ENCODE results near the gene NHEJ1. TPM values are rescaled to one million over a fixed set of nuclear protein-coding genes. Genes with fewer than 3 reads are reported as not detected.

Gene NHEJ1
- total and polyA plus RNA-seq, 9 of the 15 experiments (the other 6 are each of a cell fraction or from before 2014, with no cell fraction given) = 9.0 to 23.7 (median 13.9) TPM

DNA sequence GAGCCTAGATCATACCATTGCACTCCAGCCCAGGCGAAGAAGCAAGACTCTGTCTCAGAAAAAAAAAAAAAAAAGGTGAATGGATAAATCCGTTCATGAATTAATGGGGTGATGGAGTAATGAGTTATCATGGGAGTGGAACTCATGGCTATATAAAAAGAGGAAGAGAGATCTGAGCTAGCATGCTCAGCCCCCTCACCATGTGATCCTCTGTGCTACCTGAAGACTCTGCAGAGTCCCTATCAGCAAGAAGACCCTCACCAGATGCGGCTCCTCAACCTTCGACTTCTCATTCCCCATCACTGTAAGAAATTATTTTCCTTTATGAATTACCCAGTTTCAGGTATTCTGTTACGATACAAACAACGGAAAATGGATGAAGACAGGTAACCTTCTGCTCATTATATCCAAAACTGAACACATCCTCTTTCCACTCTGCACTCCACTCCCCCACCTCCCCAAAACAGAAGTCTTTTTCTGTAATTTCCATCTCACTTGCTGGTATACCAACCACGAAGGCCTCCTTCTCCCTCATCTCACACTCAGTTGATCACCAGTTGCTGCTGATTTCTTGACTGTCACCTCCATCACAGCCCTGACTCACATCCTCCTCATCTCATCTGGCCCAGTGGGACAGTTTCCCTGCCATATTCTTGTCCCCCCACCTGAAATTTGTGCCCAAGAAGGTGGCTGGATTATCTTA lies 26.3 kb upstream of the NHEJ1 start:
- no TSS peak for BruUV-seq (replicated peaks)
- intact Hi-C loops (cut with micrococcal nuclease) (no loop called here), in situ Hi-C loops (cut with MboI) (no loop called here)
- Histone ChIP-seq H3K4me2 (ENCODE audit: insufficient read depth, low read length) (no peak overlapping the region), H3K4me1 (replicated peaks in 1 of 2; ENCODE audit: control insufficient read depth in 2 of 2, insufficient read depth in 2 of 2, low read length in 2 of 2) (no peaks in the 10 kb centered on the region; a peak in 1 of 5 replicates), H3K9me3 (replicated peaks; ENCODE audit: control insufficient read depth, insufficient read depth, low read depth, low read length) (no peaks in the 10 kb centered on the region), H3K36me3 (ENCODE audit: control insufficient read depth, insufficient read depth, low read length) (peaks cover 34% of the 10 kb centered on the region; the same call in 2 of the 3 replicates), H3K27me3 (ENCODE audit: control insufficient read depth in 2 of 2, insufficient read depth in 2 of 2, low read length in 2 of 2) (no peaks in the 10 kb centered on the region), H3K27ac (ENCODE audit: extremely low read depth, low read depth, low read length) (no peak overlapping the region), H3K4me3 (no peak overlapping the region), H4K20me1 (replicated peaks; ENCODE audit: control insufficient read depth, insufficient read depth, low read length) (no peaks in the 10 kb centered on the region), H3K79me2 (ENCODE audit: control insufficient read depth, insufficient read depth, low read length) (no peaks in the 10 kb centered on the region), H3K9me1 (ENCODE audit: control insufficient read depth, insufficient read depth, low read length) (no peaks in the 10 kb centered on the region), H3K9ac (ENCODE audit: insufficient read depth in 1 of 2, low read depth in 2 of 2, low read length in 2 of 2) (no peak overlapping the region), H2AFZ (ENCODE audit: low read depth, low read length) (no peak overlapping the region)
- ChIA-PET CTCF (ENCODE audit: low intra/inter-chr PET ratio) (no interaction called here), POLR2A (interaction anchor here (0.7 to 1.7 kb wide), 3 partner anchors 10 to 53 kb away, joined by 3 to 6 read pairs (median 3); no protein-coding TSS in a partner anchor)
- no peak for TF ChIP-seq CEBPB (tag; IDR thresholded peaks at IDR 0.05)
- TF ChIP-seq, protein P1, sequence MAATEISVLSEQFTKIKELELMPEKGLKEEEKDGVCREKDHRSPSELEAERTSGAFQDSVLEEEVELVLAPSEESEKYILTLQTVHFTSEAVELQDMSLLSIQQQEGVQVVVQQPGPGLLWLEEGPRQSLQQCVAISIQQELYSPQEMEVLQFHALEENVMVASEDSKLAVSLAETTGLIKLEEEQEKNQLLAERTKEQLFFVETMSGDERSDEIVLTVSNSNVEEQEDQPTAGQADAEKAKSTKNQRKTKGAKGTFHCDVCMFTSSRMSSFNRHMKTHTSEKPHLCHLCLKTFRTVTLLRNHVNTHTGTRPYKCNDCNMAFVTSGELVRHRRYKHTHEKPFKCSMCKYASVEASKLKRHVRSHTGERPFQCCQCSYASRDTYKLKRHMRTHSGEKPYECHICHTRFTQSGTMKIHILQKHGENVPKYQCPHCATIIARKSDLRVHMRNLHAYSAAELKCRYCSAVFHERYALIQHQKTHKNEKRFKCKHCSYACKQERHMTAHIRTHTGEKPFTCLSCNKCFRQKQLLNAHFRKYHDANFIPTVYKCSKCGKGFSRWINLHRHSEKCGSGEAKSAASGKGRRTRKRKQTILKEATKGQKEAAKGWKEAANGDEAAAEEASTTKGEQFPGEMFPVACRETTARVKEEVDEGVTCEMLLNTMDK (IDR thresholded peaks at IDR 0.05; ENCODE audit: borderline replicate concordance, insufficient read depth, low read depth, low read length, poor library complexity, severe bottlenecking) = no peak
- TF ChIP-seq ZNF766 (CRISPR knock-in tag; conservative IDR thresholded peaks at IDR 0.05) = no peak
- TF ChIP-seq ELF1 (tag; IDR thresholded peaks at IDR 0.05) = no peak
- FAIRE-seq (no peak), DNase-seq (ENCODE audit: extremely low read depth in 1 of 4, low spot score in 3 of 4) (no peak), ATAC-seq (peak; percentile 29; the same call in 2 of the 3 replicates)
- 80% methylated on average over 6 of the region's 7 CpGs for whole genome bisulfite sequencing (ENCODE audit: insufficient coverage, low coverage, missing lambda C conversion rate)

Data from K562 (cell line).